ENCODE measurements around the gene ALG14.

GRCh38 chr1:95122151-95122697, 49.5 kb upstream of the ALG14 start:
- TF ChIP-seq NFXL1 (IDR thresholded peaks at IDR 0.05; ENCODE audit: borderline replicate concordance) (no peak), TAF1 (IDR thresholded peaks at IDR 0.05; ENCODE audit: borderline replicate concordance, low read depth, low read length) (no peak), ZNF592 (IDR thresholded peaks at IDR 0.05) (no peak), MXI1 (IDR thresholded peaks at IDR 0.05; ENCODE audit: low read depth, low read length) (no peak), PBX3 (IDR thresholded peaks at IDR 0.05; ENCODE audit: insufficient replicate concordance, low read depth, low read length) (no peak), CBX3 (IDR thresholded peaks at IDR 0.05; ENCODE audit: borderline replicate concordance, low read depth) (no peak), CHD2 (IDR thresholded peaks at IDR 0.05; ENCODE audit: borderline replicate concordance, low read depth, low read length) (no peak), ZSCAN29 (IDR thresholded peaks at IDR 0.05) (no peak), PAX8 (IDR thresholded peaks at IDR 0.05) (no peak), BHLHE40 (IDR thresholded peaks at IDR 0.05; ENCODE audit: borderline replicate concordance in 1 of 2, low read depth in 2 of 2, low read length in 1 of 2) (no peak)
- TF ChIP-seq, protein P1, sequence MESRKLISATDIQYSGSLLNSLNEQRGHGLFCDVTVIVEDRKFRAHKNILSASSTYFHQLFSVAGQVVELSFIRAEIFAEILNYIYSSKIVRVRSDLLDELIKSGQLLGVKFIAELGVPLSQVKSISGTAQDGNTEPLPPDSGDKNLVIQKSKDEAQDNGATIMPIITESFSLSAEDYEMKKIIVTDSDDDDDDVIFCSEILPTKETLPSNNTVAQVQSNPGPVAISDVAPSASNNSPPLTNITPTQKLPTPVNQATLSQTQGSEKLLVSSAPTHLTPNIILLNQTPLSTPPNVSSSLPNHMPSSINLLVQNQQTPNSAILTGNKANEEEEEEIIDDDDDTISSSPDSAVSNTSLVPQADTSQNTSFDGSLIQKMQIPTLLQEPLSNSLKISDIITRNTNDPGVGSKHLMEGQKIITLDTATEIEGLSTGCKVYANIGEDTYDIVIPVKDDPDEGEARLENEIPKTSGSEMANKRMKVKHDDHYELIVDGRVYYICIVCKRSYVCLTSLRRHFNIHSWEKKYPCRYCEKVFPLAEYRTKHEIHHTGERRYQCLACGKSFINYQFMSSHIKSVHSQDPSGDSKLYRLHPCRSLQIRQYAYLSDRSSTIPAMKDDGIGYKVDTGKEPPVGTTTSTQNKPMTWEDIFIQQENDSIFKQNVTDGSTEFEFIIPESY (IDR thresholded peaks at IDR 0.05), result no peak
